NCI-H446 treated with DMSO at 0.1 percent for 48 hours (cell line): Measurements from ENCODE around the gene NDUFAF8.

Source experiments
- DNase-seq: peaks from one replicate; lab custom pipeline; 2025; lab: John Stamatoyannopoulos, UW

NDUFAF8 gene

GRCh38 chr17:81238490-81238814 lies 666 bp upstream of the NDUFAF8 start:
- DNase-seq = no peak

GRCh38 chr17:81239714-81240555 lies 817 bp downstream of the NDUFAF8 start:
- DNase-seq = no peak

DNA sequence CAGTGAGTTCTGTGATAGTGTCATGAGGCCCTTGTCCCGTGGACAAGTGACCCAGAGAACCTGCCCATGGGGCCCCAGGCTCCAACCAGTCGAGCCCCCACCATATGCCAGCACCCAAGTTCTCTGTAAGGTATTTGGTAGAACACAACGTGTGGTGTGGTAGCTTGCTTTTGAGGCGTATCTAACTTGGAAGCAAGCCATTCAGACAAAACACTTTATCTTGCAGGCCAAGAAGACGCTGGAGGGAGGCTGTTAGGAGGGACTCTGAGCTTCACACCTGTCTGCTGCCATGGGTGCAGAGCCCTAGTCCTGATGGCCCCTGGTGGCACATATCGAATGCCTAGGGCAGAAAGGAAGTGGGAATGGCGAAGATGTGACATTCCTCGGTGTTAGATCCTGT lies 1.6 kb downstream of the NDUFAF8 start:
- DNase-seq = no peak

DNA sequence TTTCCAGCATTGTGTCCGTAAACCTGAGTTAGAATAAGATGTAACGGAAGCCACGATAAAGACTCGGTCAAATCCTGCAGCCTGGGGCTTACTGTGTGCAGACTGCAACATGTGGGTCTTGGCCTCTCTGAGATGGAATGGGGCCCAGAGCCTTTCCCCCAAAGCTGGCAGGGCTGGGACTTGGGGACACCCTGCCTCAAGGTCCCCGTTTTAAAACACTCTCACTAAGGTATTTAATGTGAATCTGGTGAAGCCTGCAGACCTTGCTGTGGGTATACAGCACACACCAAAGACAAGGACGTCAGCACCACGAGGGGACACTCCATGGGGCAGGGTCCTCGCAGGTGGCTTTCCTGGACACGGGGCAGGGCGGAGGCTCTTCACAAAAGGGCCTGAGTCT lies 2.1 kb downstream of the NDUFAF8 start:
- no peak for DNase-seq

DNA sequence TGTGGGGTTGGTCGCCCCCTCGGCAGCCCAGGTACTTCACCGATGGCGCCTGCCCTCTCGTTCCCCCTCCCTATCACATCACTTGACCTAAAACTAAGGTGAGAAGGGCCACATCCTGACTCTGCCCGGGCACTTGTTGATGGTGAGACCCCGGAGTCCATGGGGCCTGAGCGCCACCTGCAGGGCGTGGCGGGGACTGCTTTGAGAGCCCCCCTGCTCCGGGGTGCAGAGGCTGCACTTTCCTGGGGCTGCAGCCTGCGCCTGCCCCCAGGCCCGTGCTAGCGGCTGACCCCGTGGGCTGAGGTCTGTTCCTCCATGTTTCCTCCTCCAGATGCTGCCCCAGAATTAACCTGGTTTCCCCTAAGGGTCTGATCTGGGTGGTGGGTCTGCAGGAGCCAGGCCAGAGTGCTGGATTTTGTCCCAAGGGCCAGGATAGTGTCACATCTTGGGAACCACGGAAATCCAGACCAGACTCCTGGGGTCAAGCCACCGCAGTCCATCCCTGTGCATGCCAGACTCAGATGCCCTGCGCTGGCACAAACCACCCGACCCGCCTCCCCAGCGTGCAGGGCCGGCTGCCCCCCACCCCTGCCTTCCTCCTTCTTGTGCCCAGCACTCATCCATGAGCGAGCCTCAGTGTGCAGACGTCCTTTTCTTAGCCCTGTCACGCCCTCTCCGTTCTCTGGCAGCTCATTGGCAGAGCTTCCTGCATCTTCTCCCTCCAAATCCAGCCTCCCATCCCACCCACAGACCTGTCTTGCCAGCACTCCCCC lies 2.7 kb downstream of the NDUFAF8 start:
- no peak for DNase-seq

DNA sequence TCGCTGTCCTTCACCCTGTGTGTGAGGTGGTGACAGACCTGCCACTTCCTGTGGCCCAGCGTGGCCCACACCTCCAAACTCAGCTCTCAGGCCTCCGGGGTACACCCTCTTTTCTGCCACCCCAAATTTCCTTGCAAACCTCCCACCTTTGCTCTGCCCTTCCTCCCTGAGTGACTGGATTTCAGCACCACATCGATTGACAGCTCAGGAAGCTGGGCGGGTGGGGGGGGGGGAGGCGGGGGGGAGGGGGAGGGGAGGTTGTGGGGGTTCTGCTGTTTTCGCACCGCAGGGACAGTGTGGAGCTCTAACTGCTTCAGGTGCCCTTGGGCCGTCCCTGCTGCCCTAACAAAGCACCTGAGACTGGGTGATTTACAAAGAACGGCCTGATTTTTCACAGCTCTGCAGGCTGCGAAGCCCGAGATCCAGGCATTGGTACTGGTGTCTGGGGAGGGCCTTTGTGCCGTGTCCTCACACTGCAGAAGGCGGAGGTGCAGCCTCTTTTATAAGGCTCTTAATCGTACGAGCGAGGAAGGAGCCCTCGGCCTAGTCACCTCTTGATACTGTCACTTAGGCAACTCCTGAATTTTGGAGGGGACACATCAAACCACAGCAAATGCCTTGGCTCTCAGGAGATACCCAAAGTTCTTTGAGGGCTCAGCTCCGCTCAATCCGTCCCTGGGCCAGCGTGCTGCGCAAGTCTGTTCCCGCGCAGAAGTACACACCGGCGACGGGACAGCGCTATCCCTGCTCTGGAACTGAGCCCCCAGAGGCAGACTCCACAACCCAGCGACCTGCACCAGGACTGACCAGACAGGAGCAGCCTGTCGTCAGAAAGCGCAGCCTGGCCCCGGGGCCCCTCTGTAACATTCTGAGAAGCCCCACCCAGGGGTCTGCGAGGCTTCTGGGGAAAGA lies 3.6 kb downstream of the NDUFAF8 start:
- no peak for DNase-seq

DNA sequence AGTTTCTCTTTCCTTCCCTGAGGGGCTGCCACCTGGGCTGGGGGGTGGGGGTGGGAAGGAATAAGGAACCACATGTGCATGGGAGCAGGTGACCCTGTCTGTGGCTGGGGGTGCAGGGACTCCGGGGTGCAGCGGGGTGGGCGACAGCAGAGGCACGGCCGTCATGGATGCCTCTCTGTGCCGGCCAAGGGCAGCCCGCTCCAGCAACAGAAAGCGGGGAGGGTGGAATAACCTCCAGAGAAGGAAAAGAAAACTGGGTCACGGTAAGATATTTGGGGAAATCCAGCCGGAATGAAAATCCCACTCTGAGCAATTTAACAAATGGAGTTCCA lies 4.2 kb downstream of the NDUFAF8 start:
- no peak for DNase-seq

DNA sequence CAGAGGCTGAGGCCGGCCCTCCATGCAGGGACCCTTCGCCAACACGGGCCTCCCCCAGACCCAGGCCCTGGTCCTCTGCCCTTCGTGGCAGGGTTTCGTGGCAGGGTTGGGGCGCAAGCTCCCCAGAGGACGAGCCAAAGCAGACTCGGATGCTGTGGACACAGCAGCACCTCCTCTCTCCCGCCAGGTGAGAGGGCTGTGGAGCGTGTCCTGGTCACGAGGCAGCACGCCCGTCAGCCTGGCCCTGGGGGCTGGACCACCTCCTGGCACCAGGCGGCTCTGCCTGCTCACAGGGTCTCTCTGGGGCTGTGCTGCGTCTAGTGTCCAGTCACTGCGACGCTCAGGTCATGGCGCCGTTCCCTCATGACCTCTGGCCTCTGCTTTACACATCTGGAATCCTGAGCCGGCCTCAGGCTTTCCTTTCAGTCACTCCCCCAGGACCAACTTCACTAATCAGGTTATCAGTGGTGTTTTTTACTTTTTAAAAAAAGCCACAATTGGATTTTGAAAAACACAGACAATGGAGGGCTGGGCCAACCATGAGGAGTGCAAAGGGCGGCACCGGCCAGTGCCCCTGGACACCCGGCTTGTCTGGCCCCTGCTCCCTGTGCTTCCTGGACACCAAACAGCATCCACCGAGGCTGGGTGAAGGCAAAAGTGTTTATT lies 5.4 kb downstream of the NDUFAF8 start:
- DNase-seq = no peak

GRCh38 chr17:81245024-81245664 lies 6.0 kb downstream of the NDUFAF8 start:
- no peak for DNase-seq

DNA sequence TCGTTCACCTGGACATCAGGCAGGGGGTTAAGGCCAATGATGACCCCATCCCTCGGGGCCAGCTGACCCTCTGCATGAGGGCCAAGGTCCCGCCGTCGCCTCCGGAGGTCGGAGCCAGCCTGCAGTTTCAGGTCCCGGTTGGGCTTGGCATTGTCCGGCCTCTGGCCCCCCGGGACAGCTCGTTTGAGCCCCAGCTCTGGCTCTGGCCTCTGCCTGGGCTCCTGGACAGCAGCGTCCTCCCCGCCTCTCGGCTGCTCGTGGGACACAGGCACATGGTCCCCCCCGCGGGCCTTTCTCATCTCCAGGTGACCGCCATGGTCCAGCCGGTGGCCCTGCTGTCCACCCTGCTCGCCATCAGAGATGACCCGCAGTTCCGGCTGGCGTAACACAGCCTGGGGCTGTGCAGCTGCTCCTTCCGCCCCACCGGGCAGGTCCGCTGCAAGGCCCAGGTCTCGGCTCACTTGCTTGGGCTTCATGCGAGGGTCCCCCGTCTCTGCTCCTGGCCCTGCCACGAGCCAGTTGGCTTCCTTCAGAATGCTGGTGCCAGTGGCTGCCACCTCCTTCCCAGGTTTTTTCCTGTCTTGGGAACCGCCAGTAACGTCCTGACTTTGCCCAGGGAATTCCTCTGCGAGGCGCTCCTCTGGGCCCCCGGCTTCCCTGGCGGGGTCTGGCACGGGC lies 6.7 kb downstream of the NDUFAF8 start:
- DNase-seq = no peak

GRCh38 chr17:81246343-81246670 lies 7.2 kb downstream of the NDUFAF8 start:
- DNase-seq = no peak

GRCh38 chr17:81246679-81247338 lies 7.7 kb downstream of the NDUFAF8 start:
- no peak for DNase-seq

DNA sequence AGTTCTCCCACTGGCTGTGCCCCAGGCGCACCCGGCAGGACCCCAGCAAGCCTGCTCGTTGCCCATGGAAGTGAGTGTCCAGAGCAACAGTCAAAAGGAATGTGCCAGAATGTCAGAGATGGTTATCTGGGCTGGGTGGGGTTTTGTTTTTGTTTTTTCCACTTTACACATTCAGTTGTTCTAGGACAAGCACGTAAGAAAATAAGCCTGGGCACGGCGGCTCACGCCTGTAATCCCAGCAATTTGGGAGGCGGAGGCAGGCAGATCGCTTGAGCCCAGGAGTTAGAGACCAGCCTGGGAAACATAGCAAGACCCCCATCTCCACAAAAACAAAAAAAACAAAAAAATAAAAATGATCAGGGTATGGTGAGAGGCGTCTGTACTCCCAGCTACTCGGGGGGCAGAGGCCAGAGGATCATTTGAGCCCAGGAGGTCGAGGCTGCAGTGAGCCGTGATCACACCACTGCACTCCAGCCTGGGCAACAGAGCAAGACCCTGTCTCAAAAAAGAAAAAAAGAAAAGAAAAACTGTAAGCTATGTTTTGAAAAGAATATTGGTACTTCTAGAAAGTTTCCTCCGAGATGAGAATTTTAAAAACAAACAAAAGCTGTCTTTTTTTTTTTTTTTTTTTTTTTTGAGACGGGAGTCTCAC lies 8.3 kb downstream of the NDUFAF8 start:
- DNase-seq = no peak

GRCh38 chr17:81248649-81249048 lies 9.5 kb downstream of the NDUFAF8 start:
- DNase-seq = no peak

GRCh38 chr17:81249223-81250040 lies 10.3 kb downstream of the NDUFAF8 start:
- DNase-seq = no peak

- DNase-seq = no peak
These were observed 11.4 kb downstream of the NDUFAF8 start for GRCh38 chr17:81250286-81251093.

DNA sequence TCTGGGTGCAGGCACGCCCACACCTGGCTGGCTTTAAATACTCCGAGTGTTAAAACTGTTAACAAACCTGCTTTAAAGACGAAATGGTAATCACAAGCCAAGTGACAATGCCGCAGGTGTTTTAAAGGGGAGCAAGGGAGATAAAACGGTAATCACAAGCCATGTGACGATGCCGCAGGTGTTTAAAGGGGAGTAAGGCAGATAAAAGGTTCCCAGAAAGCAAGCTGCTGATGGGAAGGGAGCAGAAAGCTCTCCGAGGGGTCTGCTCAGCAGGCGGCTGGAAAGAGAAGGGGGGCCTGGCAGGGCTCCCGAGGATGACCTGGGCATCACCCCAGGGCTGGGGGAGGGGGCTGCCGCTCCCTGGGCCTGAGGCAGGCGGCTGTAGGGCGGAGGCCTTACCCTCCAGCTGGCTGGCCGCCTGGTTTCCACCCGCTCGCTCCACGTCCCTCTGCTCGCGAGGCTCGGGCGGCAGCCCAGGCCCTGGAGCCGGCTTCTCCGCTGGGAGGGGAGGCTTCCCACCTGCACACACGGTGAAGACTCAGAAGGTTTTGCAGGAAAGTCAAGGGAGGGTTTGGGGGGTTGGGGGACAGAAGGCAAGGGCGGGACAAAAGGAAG lies 12.1 kb downstream of the NDUFAF8 start:
- peak; percentile 60 for DNase-seq
